HepG2 (cell line): Measurements from ENCODE around the gene SGIP1. TPM values are rescaled to one million over a fixed set of nuclear protein-coding genes. Genes with fewer than 3 reads are reported as not detected.

Experiments
- ATAC-seq: fragments of 200-7000 bp; cut with Tn5 transposase; 3 replicates; pipeline ENCODE4 v1.9.1; 2020; ENCODE audit warnings: mild to moderate bottlenecking, moderate library complexity
- BruUV-seq: library from RNA; stranded (reverse); fragments of 400-500 nt; replicated peaks from 2 replicates; lab custom pipeline; 2021; lab: Mats Ljungman, UMichigan
- CTCF ChIA-PET: fragments of 300-600 bp; formaldehyde crosslinking; extraction: SDS; loops from one replicate; lab custom pipeline; 2021; ENCODE audit warnings: low total read pairs, inconsistent platforms, low intra/inter-chr PET ratio; lab: Yijun Ruan, JAX
- POLR2A ChIA-PET: fragments of 350-600 bp; sonication (Branson Sonifier 250); formaldehyde crosslinking; loops from one replicate; lab custom pipeline; 2020; ENCODE audit warnings: antibody characterized with exemption, inconsistent platforms; lab: Yijun Ruan, JAX
- DNase-seq: peaks from one replicate; pipeline ENCODE4 v3.0.0-alpha.2; 2015; ENCODE audit warnings: low spot score
- FAIRE-seq: peaks from 3 replicates; lab custom pipeline; 2011; peaks lifted over from hg19 to GRCh38; lab: Jason Lieb, UNC
- H2AFZ ChIP-seq: one replicate; pipeline ENCODE4 v1.6.1; 2011; ENCODE audit warnings: low read length, inconsistent platforms
- H3K27ac ChIP-seq: fragments of 300-600 bp; 3 replicates; pipeline ENCODE4 v1.8.0; 2011; ENCODE audit warnings: mixed run types, mild to moderate bottlenecking, mixed read lengths, low read length, inconsistent platforms; ENCODE audit not compliant: insufficient read depth; ENCODE audit errors: extremely low read length
- H3K27me3 ChIP-seq, 2 experiments: fragments of 200-600 bp in 1 of 2; 2 replicates in 1 of 2; 3 replicates in 1 of 2; pipeline versions ENCODE4 v1.6.0 to v1.8.0; 2011; ENCODE audit warnings: low read length in 2 of 2, mild to moderate bottlenecking in 2 of 2, moderate library complexity in 2 of 2, inconsistent platforms in 1 of 2; ENCODE audit not compliant: insufficient read depth in 2 of 2, control insufficient read depth in 1 of 2
- H3K36me3 ChIP-seq, 2 experiments: fragments of 200-600 bp in 1 of 2; replicated peaks in 1 of 2; 2 replicates in 1 of 2; 3 replicates in 1 of 2; pipeline versions ENCODE4 v1.5.1 to v1.8.0; 2011; ENCODE audit warnings: low read length in 2 of 2, inconsistent platforms in 1 of 2; ENCODE audit not compliant: insufficient read depth in 2 of 2, control insufficient read depth in 1 of 2
- H3K4me1 ChIP-seq: 2 replicates; pipeline ENCODE4 v1.5.1; 2012; ENCODE audit warnings: low read length, inconsistent platforms; ENCODE audit not compliant: insufficient read depth
- H3K4me2 ChIP-seq: 2 replicates; pipeline ENCODE4 v1.6.0; 2011; ENCODE audit warnings: low read depth, low read length, inconsistent platforms
- H3K4me3 ChIP-seq, 3 experiments: fragments of 200-600 bp in 1 of 3; sonication (generic), shearing (Covaris generic) in 1 of 3; replicated peaks in 1 of 3; 2 replicates each; pipeline ENCODE4 v1.5.1; 2011 to 2016; ENCODE audit warnings: low read length in 3 of 3, inconsistent platforms in 2 of 3, low read depth in 2 of 3, mild to moderate bottlenecking in 2 of 3, control low read depth in 1 of 3, mixed read lengths in 1 of 3; ENCODE audit not compliant: insufficient read depth in 1 of 3
- H3K79me2 ChIP-seq: one replicate; pipeline ENCODE4 v1.6.1; 2011; ENCODE audit warnings: low read length, inconsistent platforms; ENCODE audit not compliant: insufficient read depth
- H3K9ac ChIP-seq: 2 replicates; pipeline ENCODE4 v1.6.0; 2011; ENCODE audit warnings: mild to moderate bottlenecking, low read depth, low read length, inconsistent platforms; ENCODE audit not compliant: insufficient read depth
- H3K9me3 ChIP-seq: 2 replicates; pipeline ENCODE4 v1.5.1; 2012; ENCODE audit warnings: mild to moderate bottlenecking, low read length
- H4K20me1 ChIP-seq: 2 replicates; pipeline ENCODE4 v1.6.0; 2011; ENCODE audit warnings: inconsistent platforms, mild to moderate bottlenecking, low read length, moderate library complexity; ENCODE audit not compliant: insufficient read depth
- FOSL2 ChIP-seq: sonication (generic); formaldehyde crosslinking; IDR thresholded peaks from 2 replicates; pipeline ENCODE4 v1.4.0; 2020; ENCODE audit warnings: missing genetic modification reagents
- FOXA3 ChIP-seq: IDR thresholded peaks from 2 replicates; pipeline ENCODE4 v1.6.1; 2016; ENCODE audit warnings: missing genetic modification reagents, missing compliant biosample characterization
- MAFF ChIP-seq: IDR thresholded peaks from 2 replicates; pipeline ENCODE4 v1.6.1; 2011; ENCODE audit warnings: low read depth, low read length, improper control_type of control experiment
- MAFK ChIP-seq, 2 experiments: IDR thresholded peaks in 1 of 2; conservative IDR thresholded peaks in 1 of 2; 2 replicates each; pipeline ENCODE4 v1.6.1; 2011; ENCODE audit warnings: improper control_type of control experiment in 2 of 2, low read length in 2 of 2
- MIER2 ChIP-seq: IDR thresholded peaks from 2 replicates; pipeline ENCODE4 v1.6.1; 2016; ENCODE audit warnings: missing biosample characterization, missing genetic modification reagents
- NAIF1 ChIP-seq: sonication (generic); formaldehyde crosslinking; IDR thresholded peaks from 2 replicates; pipeline ENCODE4 v1.5.0; 2020; ENCODE audit warnings: mild to moderate bottlenecking, missing genetic modification reagents, borderline replicate concordance
- SALL1 ChIP-seq: sonication (generic); formaldehyde crosslinking; IDR thresholded peaks from 2 replicates; pipeline ENCODE4 v1.8.0; 2022; ENCODE audit warnings: mild to moderate bottlenecking, missing genetic modification reagents
- SNAPC2 ChIP-seq: sonication (generic); formaldehyde crosslinking; IDR thresholded peaks from 2 replicates; pipeline ENCODE4 v1.8.1; 2022; ENCODE audit warnings: mild to moderate bottlenecking, missing genetic modification reagents
- ZNF292 ChIP-seq: sonication (generic); formaldehyde crosslinking; IDR thresholded peaks from 2 replicates; pipeline ENCODE4 v1.8.1; 2022; ENCODE audit warnings: mild to moderate bottlenecking, low read depth, missing genetic modification reagents, borderline replicate concordance
- ZNF841 ChIP-seq: sonication (generic); formaldehyde crosslinking; IDR thresholded peaks from 2 replicates; pipeline ENCODE4 v1.8.1; 2023; ENCODE audit warnings: missing genetic modification reagents, borderline replicate concordance
- WGBS: methylation state at CpG from one replicate; pipeline ENCODE4 v1.1.6; 2017; ENCODE audit warnings: low lambda C conversion rate; 5-methylcytosine and 5-hydroxymethylcytosine counted together
- in situ Hi-C: cut with HindIII; loops from 2 replicates; pipeline ENCODE4 v1.10.0; 2017; ENCODE audit warnings: low pct_unique_long_range_greater_than_20kb; ENCODE audit not compliant: extremely low pct_ligation_motif_present
- intact Hi-C: fragments of 100-400 bp; cut with micrococcal nuclease; formaldehyde crosslinking; loops from one replicate; pipeline ENCODE4 v1.10.0; 2022; ENCODE audit not compliant: unreplicated experiment
- polyA plus RNA-seq, 8 experiments: library from polyadenylated mRNA; depleted of rRNA in 3 of 8; stranded (reverse) in 7 of 8; unstranded in 1 of 8; fragments of >200 nt; fragmentation: Illumina TruSeq in 4 of 8; extraction: Trizol in 4 of 8; gene quantifications; 2 replicates each; pipeline versions ENCODE4 v1.2.1 to v1.2.3, GENCODE V29; 2011 to 2016; ENCODE audit warnings: low read depth in 4 of 8, missing spikeins in 1 of 8, mixed read lengths in 1 of 8; ENCODE audit not compliant: insufficient read depth in 1 of 8
- total RNA-seq, 5 experiments: library from RNA; depleted of rRNA; stranded (reverse); fragments of >200 nt; fragmentation: Illumina TruSeq; extraction: Trizol; gene quantifications; 2 replicates each; pipeline ENCODE4 v1.2.3, GENCODE V29; 2016; ENCODE audit warnings: low read depth in 1 of 5
- TF ChIP-seq, protein P1 (sequence below), 2 experiments: fragments of 450-650 bp in 1 of 2; sonication (generic) in 1 of 2; formaldehyde crosslinking; IDR thresholded peaks; 2 replicates each; pipeline versions ENCODE4 v1.5.0 to v1.8.0; 2020 to 2022; ENCODE audit warnings: mild to moderate bottlenecking in 1 of 2, missing genetic modification reagents in 1 of 2
- TF ChIP-seq, protein P2 (sequence below): sonication (generic); formaldehyde crosslinking; IDR thresholded peaks from 2 replicates; pipeline ENCODE4 v1.8.1; 2023; ENCODE audit warnings: mild to moderate bottlenecking, missing genetic modification reagents, borderline replicate concordance
- TF ChIP-seq, protein P3 (sequence below): sonication (generic); formaldehyde crosslinking; IDR thresholded peaks from 2 replicates; pipeline ENCODE4 v1.5.0; 2020; ENCODE audit warnings: missing genetic modification reagents, mild to moderate bottlenecking, borderline replicate concordance

The SGIP1 gene
- total and polyA plus RNA-seq, 2 of the 13 experiments (the other 11 are each of a cell fraction or from before 2014, with no cell fraction given): not detected

DNA sequence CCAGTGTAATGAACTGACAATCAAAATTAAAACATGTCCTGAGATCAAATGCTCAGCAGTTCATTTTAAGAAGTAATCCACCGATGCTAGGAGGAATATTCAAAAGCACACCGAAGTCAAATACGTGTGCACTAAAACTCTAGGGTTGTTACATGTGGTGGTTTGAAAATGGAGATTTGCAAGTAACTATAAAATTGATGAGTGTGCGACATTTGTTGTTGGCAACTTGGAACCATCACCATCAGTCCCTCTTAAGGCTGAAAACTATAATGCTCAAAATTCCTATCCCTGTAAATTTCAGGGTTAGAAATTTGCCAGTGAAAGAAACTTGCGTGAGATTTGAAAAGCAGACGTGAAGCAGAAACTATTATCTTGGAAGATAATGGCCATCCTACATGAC is 13.3 kb upstream of the SGIP1 start:
- BruUV-seq: no TSS peak
- intact Hi-C loops: no loop called here
- FAIRE-seq (no peak), ATAC-seq (no peak), DNase-seq (no peak)
- no peaks in the 10 kb centered on the region for H3K79me2 ChIP-seq
- H3K36me3 ChIP-seq: no peaks in the 10 kb centered on the region
- POLR2A ChIA-PET: interaction anchor here (2.5 kb wide), 1 partner anchor 23 kb away, joined by 11 read pairs; no protein-coding TSS in a partner anchor
- no peak for TF ChIP-seq SALL1 (CRISPR knock-in tag)
- no peak for TF ChIP-seq ZNF841 (CRISPR knock-in tag)
- peak; percentile 65; the same call in 1 of the 2 replicates for TF ChIP-seq MAFF
- no peak for TF ChIP-seq SNAPC2 (CRISPR knock-in tag)
- TF ChIP-seq MAFK (conservative IDR thresholded peaks at IDR 0.05 in 1 of 2, IDR thresholded peaks at IDR 0.05 in 1 of 2; ENCODE audit: low read length in 2 of 2): peak; percentile 75 to 83
- CTCF ChIA-PET: no interaction called here
- H3K27me3 ChIP-seq: no peaks in the 10 kb centered on the region
- no peak overlapping the region for H3K4me2 ChIP-seq
- no peaks in the 10 kb centered on the region for H3K9me3 ChIP-seq
- H4K20me1 ChIP-seq: no peaks in the 10 kb centered on the region
- no peak overlapping the region for H3K9ac ChIP-seq
- WGBS: 64% methylated on average over 6 of the region's 6 CpGs
- H3K4me1 ChIP-seq: peaks cover 16% of the 10 kb centered on the region; the same call in 1 of the 2 replicates
- no peak overlapping the region for H2AFZ ChIP-seq
- H3K4me3 ChIP-seq: no peak overlapping the region
- in situ Hi-C loops: no loop called here
- H3K27ac ChIP-seq: no peak overlapping the region

DNA sequence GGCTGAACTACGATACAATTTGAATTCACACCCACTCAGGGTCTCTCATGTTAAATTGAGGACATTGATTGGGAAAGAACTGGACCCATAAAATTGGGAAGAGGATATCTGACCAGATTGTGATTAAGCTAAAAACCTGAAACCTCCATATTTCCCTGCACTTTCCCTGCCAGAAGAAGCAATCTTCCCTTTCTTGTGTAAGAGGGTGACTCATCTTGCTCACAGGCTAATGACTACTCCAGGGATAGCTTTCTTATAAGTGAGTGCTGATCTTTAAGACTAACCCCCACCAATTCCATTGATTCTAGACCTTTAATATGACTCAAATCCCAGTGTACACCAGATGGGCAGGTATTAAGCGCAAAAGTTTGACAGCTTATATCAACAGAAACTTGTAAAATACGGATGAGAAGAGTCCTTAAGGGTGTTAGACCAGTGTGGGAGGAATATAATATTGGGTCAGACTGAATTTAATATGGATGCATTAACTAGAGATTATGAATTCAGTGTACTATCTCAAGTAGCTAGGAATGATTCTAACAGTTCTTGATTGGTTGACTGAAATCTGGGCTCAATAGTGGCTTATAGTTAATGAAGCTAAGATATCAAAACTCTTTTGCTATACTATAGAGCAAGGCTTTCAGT is 12.1 kb upstream of the SGIP1 start:
- DNase-seq (no peak), FAIRE-seq (no peak), ATAC-seq (no peak)
- ChIA-PET POLR2A (interaction anchor here (2.5 kb wide), 1 partner anchor 22 kb away, joined by 11 read pairs; no protein-coding TSS in a partner anchor), CTCF (no interaction called here)
- no TSS peak for BruUV-seq
- H4K20me1 ChIP-seq: no peaks in the 10 kb centered on the region
- no peaks in the 10 kb centered on the region for H3K79me2 ChIP-seq
- H3K4me1 ChIP-seq: peaks cover 16% of the 10 kb centered on the region; the same call in 1 of the 2 replicates
- no peaks in the 10 kb centered on the region for H3K36me3 ChIP-seq
- no peak overlapping the region for H3K9ac ChIP-seq
- H3K27me3 ChIP-seq: no peaks in the 10 kb centered on the region
- 59% methylated on average over 3 of the region's 3 CpGs for WGBS
- H2AFZ ChIP-seq: no peak overlapping the region
- H3K27ac ChIP-seq: no peak overlapping the region
- TF ChIP-seq, protein P1, sequence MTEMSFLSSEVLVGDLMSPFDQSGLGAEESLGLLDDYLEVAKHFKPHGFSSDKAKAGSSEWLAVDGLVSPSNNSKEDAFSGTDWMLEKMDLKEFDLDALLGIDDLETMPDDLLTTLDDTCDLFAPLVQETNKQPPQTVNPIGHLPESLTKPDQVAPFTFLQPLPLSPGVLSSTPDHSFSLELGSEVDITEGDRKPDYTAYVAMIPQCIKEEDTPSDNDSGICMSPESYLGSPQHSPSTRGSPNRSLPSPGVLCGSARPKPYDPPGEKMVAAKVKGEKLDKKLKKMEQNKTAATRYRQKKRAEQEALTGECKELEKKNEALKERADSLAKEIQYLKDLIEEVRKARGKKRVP (CRISPR knock-in tag; IDR thresholded peaks at IDR 0.05): no peak
- TF ChIP-seq MIER2 (CRISPR knock-in tag) (no peak), FOSL2 (CRISPR knock-in tag) (peak; percentile 57), ZNF292 (CRISPR knock-in tag) (no peak), NAIF1 (no peak), FOXA3 (CRISPR knock-in tag) (no peak)
- TF ChIP-seq, protein P2, sequence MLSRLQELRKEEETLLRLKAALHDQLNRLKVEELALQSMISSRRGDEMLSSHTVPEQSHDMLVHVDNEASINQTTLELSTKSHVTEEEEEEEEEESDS (CRISPR knock-in tag): no peak
- TF ChIP-seq, protein P3, sequence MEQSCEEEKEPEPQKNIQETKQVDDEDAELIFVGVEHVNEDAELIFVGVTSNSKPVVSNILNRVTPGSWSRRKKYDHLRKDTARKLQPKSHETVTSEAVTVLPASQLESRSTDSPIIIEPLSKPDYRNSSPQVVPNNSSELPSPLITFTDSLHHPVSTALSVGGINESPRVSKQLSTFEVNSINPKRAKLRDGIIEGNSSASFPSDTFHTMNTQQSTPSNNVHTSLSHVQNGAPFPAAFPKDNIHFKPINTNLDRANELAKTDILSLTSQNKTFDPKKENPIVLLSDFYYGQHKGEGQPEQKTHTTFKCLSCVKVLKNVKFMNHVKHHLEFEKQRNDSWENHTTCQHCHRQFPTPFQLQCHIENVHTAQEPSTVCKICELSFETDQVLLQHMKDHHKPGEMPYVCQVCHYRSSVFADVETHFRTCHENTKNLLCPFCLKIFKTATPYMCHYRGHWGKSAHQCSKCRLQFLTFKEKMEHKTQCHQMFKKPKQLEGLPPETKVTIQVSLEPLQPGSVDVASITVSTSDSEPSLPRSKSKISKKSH: no peak
- intact Hi-C loops (no loop called here), in situ Hi-C loops (no loop called here)
- H3K4me3 ChIP-seq: no peak overlapping the region
- H3K4me2 ChIP-seq: no peak overlapping the region
- H3K9me3 ChIP-seq: no peaks in the 10 kb centered on the region
